Endothelial cell of umbilical vein (primary cell): ENCODE measurements around the gene LONP2. TPM values are rescaled to one million over a fixed set of nuclear protein-coding genes. Genes with fewer than 3 reads are reported as not detected.

Source experiments
- BruUV-seq: library from RNA; stranded (reverse); fragments of 400-500 nt; replicated peaks from 2 replicates; lab custom pipeline; 2021; lab: Mats Ljungman, UMichigan
- CTCF ChIA-PET: fragments of 300-600, 350-600 bp; sonication (Branson Sonifier 250); formaldehyde crosslinking; loops from one replicate; lab custom pipeline; 2021; ENCODE audit warnings: antibody characterized with exemption, inconsistent platforms; lab: Charles Lee
- POLR2A ChIA-PET: fragments of 300-600, 350-600 bp; sonication (Branson Sonifier 250); formaldehyde crosslinking; loops from one replicate; lab custom pipeline; 2021; ENCODE audit warnings: antibody characterized with exemption, inconsistent platforms; lab: Charles Lee
- DNase-seq: peaks from one replicate; pipeline ENCODE4 v3.0.0-alpha.2; 2011; ENCODE audit warnings: low read depth, low spot score
- FAIRE-seq: peaks from 2 replicates; lab custom pipeline; 2011; peaks lifted over from hg19 to GRCh38; lab: Jason Lieb, UNC
- H2AFZ ChIP-seq: 2 replicates; pipeline ENCODE4 v1.6.0; 2012; ENCODE audit warnings: low read depth, low read length, control low read depth, inconsistent platforms
- H3K27ac ChIP-seq: 2 replicates; pipeline ENCODE4 v1.5.1; 2011; ENCODE audit warnings: low read depth, mild to moderate bottlenecking, control low read depth, low read length, moderate library complexity; ENCODE audit not compliant: insufficient read depth
- H3K27me3 ChIP-seq, 2 experiments: 2 replicates each; pipeline versions ENCODE4 v1.6.0 to v1.6.1; 2011; ENCODE audit warnings: low read length in 2 of 2, mixed read lengths in 1 of 2; ENCODE audit not compliant: control insufficient read depth in 2 of 2, insufficient read depth in 2 of 2
- H3K36me3 ChIP-seq, 2 experiments: 2 replicates in 1 of 2; 3 replicates in 1 of 2; pipeline ENCODE4 v1.5.1; 2011; ENCODE audit warnings: low read length in 2 of 2, mild to moderate bottlenecking in 1 of 2, moderate library complexity in 1 of 2; ENCODE audit not compliant: control insufficient read depth in 2 of 2, insufficient read depth in 2 of 2; ENCODE audit errors: extremely low read depth in 1 of 2
- H3K4me1 ChIP-seq: 3 replicates; pipeline ENCODE4 v1.5.1; 2011; ENCODE audit warnings: mild to moderate bottlenecking, low read length; ENCODE audit not compliant: control insufficient read depth, insufficient read depth; ENCODE audit errors: extremely low read depth
- H3K4me2 ChIP-seq: 2 replicates; pipeline ENCODE4 v1.6.1; 2011; ENCODE audit warnings: low read length, control low read depth, mixed read lengths; ENCODE audit not compliant: insufficient read depth
- H3K4me3 ChIP-seq, 3 experiments: fragments of 200-600 bp in 1 of 3; sonication (generic), shearing (Covaris generic) in 1 of 3; replicated peaks in 1 of 3; 2 replicates each; pipeline ENCODE4 v1.5.1; 2011 to 2016; ENCODE audit warnings: control low read depth in 3 of 3, low read length in 3 of 3, mild to moderate bottlenecking in 2 of 3, inconsistent platforms in 1 of 3, low read depth in 1 of 3, moderate library complexity in 1 of 3; ENCODE audit not compliant: insufficient read depth in 1 of 3
- H3K79me2 ChIP-seq: 2 replicates; pipeline ENCODE4 v1.6.0; 2012; ENCODE audit warnings: low read length, inconsistent platforms; ENCODE audit not compliant: control insufficient read depth, insufficient read depth
- H3K9ac ChIP-seq: replicated peaks from 2 replicates; pipeline ENCODE3; 2011; ENCODE audit warnings: low read length, control low read depth; ENCODE audit not compliant: insufficient read depth; ENCODE audit errors: extremely low read depth
- H3K9me1 ChIP-seq: replicated peaks from 3 replicates; pipeline ENCODE4 v1.6.0; 2011; ENCODE audit warnings: mild to moderate bottlenecking, low read length; ENCODE audit not compliant: control insufficient read depth, insufficient read depth; ENCODE audit errors: extremely low read depth
- H3K9me3 ChIP-seq: replicated peaks from 2 replicates; pipeline ENCODE4 v1.5.1; 2012; ENCODE audit warnings: low read length, inconsistent platforms; ENCODE audit not compliant: control insufficient read depth, insufficient read depth
- H4K20me1 ChIP-seq: replicated peaks from 2 replicates; pipeline ENCODE3; 2011; ENCODE audit warnings: mild to moderate bottlenecking, low read length; ENCODE audit not compliant: control insufficient read depth, insufficient read depth; ENCODE audit errors: extremely low read depth
- EZH2 ChIP-seq: IDR thresholded peaks from 2 replicates; pipeline ENCODE4 v1.6.1; 2012; ENCODE audit warnings: borderline replicate concordance, low read depth, mild to moderate bottlenecking, moderate library complexity, low read length, inconsistent platforms; ENCODE audit not compliant: severe bottlenecking
- FOS ChIP-seq: IDR thresholded peaks from 2 replicates; pipeline ENCODE4 v1.6.1; 2011; ENCODE audit warnings: mild to moderate bottlenecking, low read length, moderate library complexity, borderline replicate concordance; ENCODE audit not compliant: insufficient read depth
- GATA2 ChIP-seq: IDR thresholded peaks from 2 replicates; pipeline ENCODE4 v1.7.0; 2011; ENCODE audit warnings: low read depth, mild to moderate bottlenecking, moderate library complexity, mixed read lengths, low read length; ENCODE audit not compliant: insufficient read length, insufficient read depth
- JUN ChIP-seq: IDR thresholded peaks from 2 replicates; pipeline ENCODE4 v1.6.1; 2011; ENCODE audit warnings: borderline replicate concordance, low read depth; ENCODE audit not compliant: insufficient read length, insufficient read depth
- MAX ChIP-seq: IDR thresholded peaks from 2 replicates; pipeline ENCODE4 v1.6.1; 2011; ENCODE audit not compliant: insufficient read depth, insufficient read length
- MYC ChIP-seq: IDR thresholded peaks from one replicate; pipeline ENCODE4 v1.6.1; 2011; ENCODE audit warnings: mild to moderate bottlenecking, low read depth, low read length
- POLR2A ChIP-seq: IDR thresholded peaks from 2 replicates; pipeline ENCODE4 v1.6.1; 2012; ENCODE audit warnings: low read depth, mild to moderate bottlenecking, control low read depth, low read length
- POLR2AphosphoS5 ChIP-seq: IDR thresholded peaks from 2 replicates; pipeline ENCODE4 v1.6.1; 2012; ENCODE audit warnings: low read depth, mild to moderate bottlenecking, control low read depth, low read length, moderate library complexity; ENCODE audit not compliant: insufficient read depth
- dilution Hi-C: fragments of 300-500 bp; cut with MboI; formaldehyde crosslinking; loops from one replicate; pipeline ENCODE4 v1.15.0; 2019; ENCODE audit warnings: low sequenced_read_pairs; ENCODE audit not compliant: extremely low pct_ligation_motif_present
- intact Hi-C: fragments of 100-400 bp; cut with micrococcal nuclease; formaldehyde crosslinking; loops from one replicate; pipeline ENCODE4 v1.10.0; 2022
- polyA plus RNA-seq, 4 experiments: library from polyadenylated mRNA; depleted of rRNA in 3 of 4; stranded (reverse) in 3 of 4; unstranded in 1 of 4; fragments of >200 nt; gene quantifications; 2 replicates each; pipeline versions ENCODE4 v1.2.1 to v1.2.3, GENCODE V29; 2011 to 2012; ENCODE audit warnings: missing spikeins in 1 of 4
- total RNA-seq: library from RNA; stranded (reverse); gene quantifications from 2 replicates; pipeline ENCODE4 v1.2.3, GENCODE V29; 2021
- TF ChIP-seq, protein P1 (sequence below), 2 donors: IDR thresholded peaks; 1 replicate in 1 of 2; 2 replicates in 1 of 2; pipeline ENCODE4 v1.5.1; 2011; ENCODE audit warnings: low read length in 2 of 2, mild to moderate bottlenecking in 2 of 2, moderate library complexity in 2 of 2, control low read depth in 1 of 2, inconsistent platforms in 1 of 2, low read depth in 1 of 2; ENCODE audit not compliant: insufficient read depth in 1 of 2; ENCODE audit errors: extremely low read depth in 1 of 2

The LONP2 gene
- total and polyA plus RNA-seq, 2 donors (not counting 3 experiments of a cell fraction or from before 2014, with no cell fraction given) = 13.5 to 38.4 TPM

DNA sequence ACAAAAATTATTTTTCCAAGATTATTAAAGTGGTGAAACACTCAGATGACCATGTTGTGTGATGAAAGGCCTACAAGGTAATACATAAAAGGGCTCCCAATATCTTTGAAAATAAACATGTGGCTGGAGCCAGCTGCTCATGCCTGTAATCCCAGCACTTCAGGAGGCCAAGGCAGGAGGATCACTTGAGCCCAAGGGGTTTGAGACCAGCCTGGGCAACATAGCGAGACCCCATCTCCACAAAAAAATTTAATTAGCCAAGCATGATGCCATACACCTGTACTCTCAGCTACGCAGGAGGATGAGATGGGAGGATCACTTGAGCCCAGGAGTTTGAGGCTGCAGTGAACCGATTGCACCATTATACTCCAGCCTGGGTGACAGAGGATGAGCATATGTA is 114.3 kb downstream of the LONP2 start:
- H3K4me2 ChIP-seq = no peak overlapping the region
- H3K9ac ChIP-seq = no peak overlapping the region
- H3K27me3 ChIP-seq = no peaks in the 10 kb centered on the region
- no peak overlapping the region for H3K4me3 ChIP-seq
- dilution Hi-C loops = no loop called here
- H4K20me1 ChIP-seq = peaks cover 3% of the 10 kb centered on the region
- H2AFZ ChIP-seq = no peak overlapping the region
- intact Hi-C loops = no loop called here
- H3K27ac ChIP-seq = no peak overlapping the region
- FAIRE-seq = no peak
- H3K9me3 ChIP-seq = no peaks in the 10 kb centered on the region
- TF ChIP-seq MAX (no peak), POLR2A (no peak)
- ChIA-PET CTCF (no interaction called here), POLR2A (no interaction called here)
- H3K4me1 ChIP-seq = no peaks in the 10 kb centered on the region
- DNase-seq = no peak
- H3K36me3 ChIP-seq = peaks cover 3 to 5% of the 10 kb centered on the region in 2 experiments
- H3K9me1 ChIP-seq = no peaks in the 10 kb centered on the region
- H3K79me2 ChIP-seq = peaks cover 41% of the 10 kb centered on the region
- BruUV-seq = no TSS peak

DNA sequence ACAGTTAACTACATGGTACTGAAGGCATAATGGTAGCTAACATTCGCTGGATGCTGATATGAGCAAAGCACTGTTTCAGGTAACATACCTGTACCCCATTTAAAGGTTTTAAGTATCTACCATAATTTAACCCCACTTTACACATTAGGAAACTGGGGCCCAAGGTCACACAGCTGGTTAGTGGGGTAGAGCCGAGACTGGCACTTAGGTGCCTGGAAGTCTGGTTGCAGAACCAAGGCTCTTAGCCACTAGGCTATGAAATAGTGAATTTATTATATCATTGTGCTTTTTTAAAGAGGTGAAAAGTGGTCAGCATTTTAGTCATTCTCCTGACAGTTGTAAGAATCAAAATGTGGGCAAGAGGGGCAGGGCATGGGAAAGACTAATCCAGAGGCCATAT is 115.9 kb downstream of the LONP2 start:
- no peaks in the 10 kb centered on the region for H3K9me1 ChIP-seq
- BruUV-seq = no TSS peak
- no peaks in the 10 kb centered on the region for H3K9me3 ChIP-seq
- TF ChIP-seq POLR2A (no peak), FOS (no peak), JUN (no peak), EZH2 (no peak), GATA2 (no peak), MAX (no peak), MYC (no peak), POLR2AphosphoS5 (no peak)
- TF ChIP-seq, protein P1, sequence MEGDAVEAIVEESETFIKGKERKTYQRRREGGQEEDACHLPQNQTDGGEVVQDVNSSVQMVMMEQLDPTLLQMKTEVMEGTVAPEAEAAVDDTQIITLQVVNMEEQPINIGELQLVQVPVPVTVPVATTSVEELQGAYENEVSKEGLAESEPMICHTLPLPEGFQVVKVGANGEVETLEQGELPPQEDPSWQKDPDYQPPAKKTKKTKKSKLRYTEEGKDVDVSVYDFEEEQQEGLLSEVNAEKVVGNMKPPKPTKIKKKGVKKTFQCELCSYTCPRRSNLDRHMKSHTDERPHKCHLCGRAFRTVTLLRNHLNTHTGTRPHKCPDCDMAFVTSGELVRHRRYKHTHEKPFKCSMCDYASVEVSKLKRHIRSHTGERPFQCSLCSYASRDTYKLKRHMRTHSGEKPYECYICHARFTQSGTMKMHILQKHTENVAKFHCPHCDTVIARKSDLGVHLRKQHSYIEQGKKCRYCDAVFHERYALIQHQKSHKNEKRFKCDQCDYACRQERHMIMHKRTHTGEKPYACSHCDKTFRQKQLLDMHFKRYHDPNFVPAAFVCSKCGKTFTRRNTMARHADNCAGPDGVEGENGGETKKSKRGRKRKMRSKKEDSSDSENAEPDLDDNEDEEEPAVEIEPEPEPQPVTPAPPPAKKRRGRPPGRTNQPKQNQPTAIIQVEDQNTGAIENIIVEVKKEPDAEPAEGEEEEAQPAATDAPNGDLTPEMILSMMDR (IDR thresholded peaks at IDR 0.05; ENCODE audit: extremely low read depth in 1 of 2, insufficient read depth in 1 of 2, low read depth in 1 of 2, low read length in 2 of 2) = no peak
- FAIRE-seq = no peak
- peaks cover 3 to 5% of the 10 kb centered on the region in 2 experiments for H3K36me3 ChIP-seq
- no peak for DNase-seq
- H3K4me1 ChIP-seq = no peaks in the 10 kb centered on the region
- POLR2A ChIA-PET = interaction anchor here (0.5 kb wide), 1 partner anchor 262 kb away, joined by 3 read pairs; no protein-coding TSS in a partner anchor
- H3K79me2 ChIP-seq = peaks cover 55% of the 10 kb centered on the region
- dilution Hi-C loops (no loop called here), intact Hi-C loops (loop anchor here (10.0 kb wide), 1 partner anchor 1385 kb away; the partner anchor contains the start of gene DNAJA2)
- H3K4me2 ChIP-seq = no peak overlapping the region
- no peaks in the 10 kb centered on the region for H3K27me3 ChIP-seq
- H3K4me3 ChIP-seq = no peak overlapping the region
- H3K9ac ChIP-seq = no peak overlapping the region
- no peak overlapping the region for H3K27ac ChIP-seq
- H2AFZ ChIP-seq = no peak overlapping the region
- H4K20me1 ChIP-seq = peaks cover 5% of the 10 kb centered on the region
- CTCF ChIA-PET = interaction anchor here (1.4 to 2.3 kb wide), 2 partner anchors 264 to 271 kb away, joined by 4 to 12 read pairs; no protein-coding TSS in a partner anchor
